Measurements from ENCODE around the gene HOXD11. TPM values are rescaled to one million over a fixed set of nuclear protein-coding genes. Genes with fewer than 3 reads are reported as not detected.

The HOXD11 gene
- total and polyA plus RNA-seq, 9 of the 15 experiments (the other 6 are each of a cell fraction or from before 2014, with no cell fraction given): not detected

DNA sequence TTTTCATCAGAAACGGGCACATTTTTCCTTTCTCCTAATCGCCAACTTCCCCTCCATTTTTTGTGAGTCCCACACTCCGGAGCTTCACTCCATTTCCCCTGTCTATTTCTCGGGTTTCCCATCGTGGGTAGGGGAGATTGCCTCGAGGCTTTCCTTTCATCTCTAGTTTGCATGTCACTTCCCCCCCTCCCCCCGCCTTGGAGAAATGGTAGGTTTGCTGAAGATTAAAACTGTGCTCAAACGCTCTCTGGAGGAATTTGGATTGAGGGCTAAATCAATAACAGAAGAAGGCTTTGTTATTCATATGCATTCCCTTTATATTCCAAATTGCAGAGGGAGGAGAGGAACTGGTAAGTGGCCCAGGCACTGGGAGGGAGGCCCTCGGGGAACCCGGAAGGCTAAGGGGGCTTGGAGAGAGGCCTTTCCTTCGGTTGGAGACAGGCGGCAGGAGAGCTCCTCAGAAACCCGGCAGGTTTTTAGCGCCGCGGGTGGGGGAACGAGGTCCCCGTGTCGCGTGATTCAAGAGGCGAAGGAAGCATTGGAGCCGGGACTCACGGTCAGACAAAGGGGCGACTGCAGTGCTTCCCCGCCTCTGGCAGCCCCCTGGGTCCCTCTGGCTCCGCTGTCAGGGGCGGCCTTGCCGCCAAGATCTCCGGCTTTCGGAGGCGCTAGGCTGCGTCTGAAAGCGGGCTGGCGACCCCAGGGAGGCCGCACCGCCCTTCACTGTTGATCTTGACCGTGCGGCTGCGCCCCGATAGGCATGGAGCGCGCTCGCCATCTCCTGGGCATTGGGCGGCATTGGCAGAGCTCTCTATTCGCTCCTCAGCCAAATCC is 9.9 kb upstream of the HOXD11 start (continued):
- TF ChIP-seq, protein P1, sequence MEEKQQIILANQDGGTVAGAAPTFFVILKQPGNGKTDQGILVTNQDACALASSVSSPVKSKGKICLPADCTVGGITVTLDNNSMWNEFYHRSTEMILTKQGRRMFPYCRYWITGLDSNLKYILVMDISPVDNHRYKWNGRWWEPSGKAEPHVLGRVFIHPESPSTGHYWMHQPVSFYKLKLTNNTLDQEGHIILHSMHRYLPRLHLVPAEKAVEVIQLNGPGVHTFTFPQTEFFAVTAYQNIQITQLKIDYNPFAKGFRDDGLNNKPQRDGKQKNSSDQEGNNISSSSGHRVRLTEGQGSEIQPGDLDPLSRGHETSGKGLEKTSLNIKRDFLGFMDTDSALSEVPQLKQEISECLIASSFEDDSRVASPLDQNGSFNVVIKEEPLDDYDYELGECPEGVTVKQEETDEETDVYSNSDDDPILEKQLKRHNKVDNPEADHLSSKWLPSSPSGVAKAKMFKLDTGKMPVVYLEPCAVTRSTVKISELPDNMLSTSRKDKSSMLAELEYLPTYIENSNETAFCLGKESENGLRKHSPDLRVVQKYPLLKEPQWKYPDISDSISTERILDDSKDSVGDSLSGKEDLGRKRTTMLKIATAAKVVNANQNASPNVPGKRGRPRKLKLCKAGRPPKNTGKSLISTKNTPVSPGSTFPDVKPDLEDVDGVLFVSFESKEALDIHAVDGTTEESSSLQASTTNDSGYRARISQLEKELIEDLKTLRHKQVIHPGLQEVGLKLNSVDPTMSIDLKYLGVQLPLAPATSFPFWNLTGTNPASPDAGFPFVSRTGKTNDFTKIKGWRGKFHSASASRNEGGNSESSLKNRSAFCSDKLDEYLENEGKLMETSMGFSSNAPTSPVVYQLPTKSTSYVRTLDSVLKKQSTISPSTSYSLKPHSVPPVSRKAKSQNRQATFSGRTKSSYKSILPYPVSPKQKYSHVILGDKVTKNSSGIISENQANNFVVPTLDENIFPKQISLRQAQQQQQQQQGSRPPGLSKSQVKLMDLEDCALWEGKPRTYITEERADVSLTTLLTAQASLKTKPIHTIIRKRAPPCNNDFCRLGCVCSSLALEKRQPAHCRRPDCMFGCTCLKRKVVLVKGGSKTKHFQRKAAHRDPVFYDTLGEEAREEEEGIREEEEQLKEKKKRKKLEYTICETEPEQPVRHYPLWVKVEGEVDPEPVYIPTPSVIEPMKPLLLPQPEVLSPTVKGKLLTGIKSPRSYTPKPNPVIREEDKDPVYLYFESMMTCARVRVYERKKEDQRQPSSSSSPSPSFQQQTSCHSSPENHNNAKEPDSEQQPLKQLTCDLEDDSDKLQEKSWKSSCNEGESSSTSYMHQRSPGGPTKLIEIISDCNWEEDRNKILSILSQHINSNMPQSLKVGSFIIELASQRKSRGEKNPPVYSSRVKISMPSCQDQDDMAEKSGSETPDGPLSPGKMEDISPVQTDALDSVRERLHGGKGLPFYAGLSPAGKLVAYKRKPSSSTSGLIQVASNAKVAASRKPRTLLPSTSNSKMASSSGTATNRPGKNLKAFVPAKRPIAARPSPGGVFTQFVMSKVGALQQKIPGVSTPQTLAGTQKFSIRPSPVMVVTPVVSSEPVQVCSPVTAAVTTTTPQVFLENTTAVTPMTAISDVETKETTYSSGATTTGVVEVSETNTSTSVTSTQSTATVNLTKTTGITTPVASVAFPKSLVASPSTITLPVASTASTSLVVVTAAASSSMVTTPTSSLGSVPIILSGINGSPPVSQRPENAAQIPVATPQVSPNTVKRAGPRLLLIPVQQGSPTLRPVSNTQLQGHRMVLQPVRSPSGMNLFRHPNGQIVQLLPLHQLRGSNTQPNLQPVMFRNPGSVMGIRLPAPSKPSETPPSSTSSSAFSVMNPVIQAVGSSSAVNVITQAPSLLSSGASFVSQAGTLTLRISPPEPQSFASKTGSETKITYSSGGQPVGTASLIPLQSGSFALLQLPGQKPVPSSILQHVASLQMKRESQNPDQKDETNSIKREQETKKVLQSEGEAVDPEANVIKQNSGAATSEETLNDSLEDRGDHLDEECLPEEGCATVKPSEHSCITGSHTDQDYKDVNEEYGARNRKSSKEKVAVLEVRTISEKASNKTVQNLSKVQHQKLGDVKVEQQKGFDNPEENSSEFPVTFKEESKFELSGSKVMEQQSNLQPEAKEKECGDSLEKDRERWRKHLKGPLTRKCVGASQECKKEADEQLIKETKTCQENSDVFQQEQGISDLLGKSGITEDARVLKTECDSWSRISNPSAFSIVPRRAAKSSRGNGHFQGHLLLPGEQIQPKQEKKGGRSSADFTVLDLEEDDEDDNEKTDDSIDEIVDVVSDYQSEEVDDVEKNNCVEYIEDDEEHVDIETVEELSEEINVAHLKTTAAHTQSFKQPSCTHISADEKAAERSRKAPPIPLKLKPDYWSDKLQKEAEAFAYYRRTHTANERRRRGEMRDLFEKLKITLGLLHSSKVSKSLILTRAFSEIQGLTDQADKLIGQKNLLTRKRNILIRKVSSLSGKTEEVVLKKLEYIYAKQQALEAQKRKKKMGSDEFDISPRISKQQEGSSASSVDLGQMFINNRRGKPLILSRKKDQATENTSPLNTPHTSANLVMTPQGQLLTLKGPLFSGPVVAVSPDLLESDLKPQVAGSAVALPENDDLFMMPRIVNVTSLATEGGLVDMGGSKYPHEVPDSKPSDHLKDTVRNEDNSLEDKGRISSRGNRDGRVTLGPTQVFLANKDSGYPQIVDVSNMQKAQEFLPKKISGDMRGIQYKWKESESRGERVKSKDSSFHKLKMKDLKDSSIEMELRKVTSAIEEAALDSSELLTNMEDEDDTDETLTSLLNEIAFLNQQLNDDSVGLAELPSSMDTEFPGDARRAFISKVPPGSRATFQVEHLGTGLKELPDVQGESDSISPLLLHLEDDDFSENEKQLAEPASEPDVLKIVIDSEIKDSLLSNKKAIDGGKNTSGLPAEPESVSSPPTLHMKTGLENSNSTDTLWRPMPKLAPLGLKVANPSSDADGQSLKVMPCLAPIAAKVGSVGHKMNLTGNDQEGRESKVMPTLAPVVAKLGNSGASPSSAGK (IDR thresholded peaks at IDR 0.05): peak; percentile 69; the same call in 1 of the 2 replicates
- no peak for TF ChIP-seq POLR2H (tag; IDR thresholded peaks at IDR 0.05; ENCODE audit: low read depth)
- no peak for TF ChIP-seq MTA3 (IDR thresholded peaks at IDR 0.05; ENCODE audit: borderline replicate concordance)
- TF ChIP-seq, protein P2, sequence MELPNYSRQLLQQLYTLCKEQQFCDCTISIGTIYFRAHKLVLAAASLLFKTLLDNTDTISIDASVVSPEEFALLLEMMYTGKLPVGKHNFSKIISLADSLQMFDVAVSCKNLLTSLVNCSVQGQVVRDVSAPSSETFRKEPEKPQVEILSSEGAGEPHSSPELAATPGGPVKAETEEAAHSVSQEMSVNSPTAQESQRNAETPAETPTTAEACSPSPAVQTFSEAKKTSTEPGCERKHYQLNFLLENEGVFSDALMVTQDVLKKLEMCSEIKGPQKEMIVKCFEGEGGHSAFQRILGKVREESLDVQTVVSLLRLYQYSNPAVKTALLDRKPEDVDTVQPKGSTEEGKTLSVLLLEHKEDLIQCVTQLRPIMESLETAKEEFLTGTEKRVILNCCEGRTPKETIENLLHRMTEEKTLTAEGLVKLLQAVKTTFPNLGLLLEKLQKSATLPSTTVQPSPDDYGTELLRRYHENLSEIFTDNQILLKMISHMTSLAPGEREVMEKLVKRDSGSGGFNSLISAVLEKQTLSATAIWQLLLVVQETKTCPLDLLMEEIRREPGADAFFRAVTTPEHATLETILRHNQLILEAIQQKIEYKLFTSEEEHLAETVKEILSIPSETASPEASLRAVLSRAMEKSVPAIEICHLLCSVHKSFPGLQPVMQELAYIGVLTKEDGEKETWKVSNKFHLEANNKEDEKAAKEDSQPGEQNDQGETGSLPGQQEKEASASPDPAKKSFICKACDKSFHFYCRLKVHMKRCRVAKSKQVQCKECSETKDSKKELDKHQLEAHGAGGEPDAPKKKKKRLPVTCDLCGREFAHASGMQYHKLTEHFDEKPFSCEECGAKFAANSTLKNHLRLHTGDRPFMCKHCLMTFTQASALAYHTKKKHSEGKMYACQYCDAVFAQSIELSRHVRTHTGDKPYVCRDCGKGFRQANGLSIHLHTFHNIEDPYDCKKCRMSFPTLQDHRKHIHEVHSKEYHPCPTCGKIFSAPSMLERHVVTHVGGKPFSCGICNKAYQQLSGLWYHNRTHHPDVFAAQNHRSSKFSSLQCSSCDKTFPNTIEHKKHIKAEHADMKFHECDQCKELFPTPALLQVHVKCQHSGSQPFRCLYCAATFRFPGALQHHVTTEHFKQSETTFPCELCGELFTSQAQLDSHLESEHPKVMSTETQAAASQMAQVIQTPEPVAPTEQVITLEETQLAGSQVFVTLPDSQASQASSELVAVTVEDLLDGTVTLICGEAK (IDR thresholded peaks at IDR 0.05): no peak
- TF ChIP-seq, protein P2 (CRISPR knock-in tag; IDR thresholded peaks at IDR 0.05): no peak
- peak; percentile 48 for TF ChIP-seq RBFOX2 (IDR thresholded peaks at IDR 0.05; ENCODE audit: low read depth, low read length)

Measured in K562 (cell line).